Superior temporal gyrus (tissue), 1 donor: Measurements from ENCODE around the gene PCDHGC3.
A peak's percentile ranks its signal among the peaks of the same experiment; 100 is the strongest.

ENCODE experiments used
- DNase-seq: peaks from one replicate; pipeline ENCODE4 v3.0.0-alpha.2; 2016; ENCODE audit errors: extremely low spot score

The PCDHGC3 gene

DNA sequence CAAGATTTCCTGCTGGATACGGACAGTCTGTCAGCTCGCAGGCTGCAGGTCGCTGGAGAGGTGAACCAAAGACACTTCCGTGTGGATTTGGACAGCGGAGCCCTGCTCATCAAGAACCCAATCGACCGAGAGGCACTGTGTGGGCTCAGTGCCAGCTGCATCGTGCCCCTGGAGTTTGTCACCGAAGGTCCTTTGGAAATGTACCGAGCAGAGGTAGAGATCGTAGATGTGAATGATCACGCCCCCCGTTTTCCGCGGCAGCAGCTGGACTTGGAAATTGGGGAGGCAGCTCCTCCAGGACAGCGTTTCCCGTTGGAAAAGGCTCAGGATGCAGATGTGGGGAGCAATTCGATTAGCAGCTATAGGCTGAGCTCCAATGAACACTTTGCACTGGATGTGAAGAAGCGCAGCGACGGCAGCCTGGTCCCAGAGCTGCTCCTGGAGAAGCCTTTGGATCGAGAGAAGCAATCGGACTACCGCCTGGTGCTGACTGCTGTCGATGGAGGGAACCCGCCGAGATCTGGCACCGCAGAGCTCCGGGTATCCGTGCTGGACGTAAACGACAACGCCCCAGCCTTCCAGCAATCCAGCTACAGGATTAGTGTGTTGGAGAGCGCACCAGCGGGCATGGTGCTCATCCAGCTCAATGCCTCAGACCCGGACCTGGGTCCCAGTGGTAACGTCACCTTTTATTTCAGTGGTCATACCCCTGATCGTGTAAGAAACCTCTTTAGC lies 9.7 kb downstream of the PCDHGC3 start:
- no peak for DNase-seq

DNA sequence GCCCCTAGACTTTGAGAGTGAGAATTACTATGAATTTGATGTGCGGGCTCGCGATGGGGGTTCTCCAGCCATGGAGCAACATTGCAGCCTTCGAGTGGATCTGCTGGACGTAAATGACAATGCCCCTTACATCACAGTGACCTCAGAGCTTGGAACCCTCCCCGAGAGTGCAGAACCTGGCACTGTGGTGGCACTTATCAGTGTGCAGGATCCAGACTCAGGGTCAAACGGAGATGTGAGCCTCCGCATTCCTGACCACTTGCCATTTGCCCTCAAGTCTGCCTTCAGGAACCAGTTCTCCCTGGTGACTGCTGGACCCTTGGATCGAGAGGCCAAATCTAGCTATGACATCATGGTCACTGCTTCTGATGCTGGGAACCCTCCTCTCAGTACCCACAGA lies 10.3 kb downstream of the PCDHGC3 start:
- DNase-seq: no peak

DNA sequence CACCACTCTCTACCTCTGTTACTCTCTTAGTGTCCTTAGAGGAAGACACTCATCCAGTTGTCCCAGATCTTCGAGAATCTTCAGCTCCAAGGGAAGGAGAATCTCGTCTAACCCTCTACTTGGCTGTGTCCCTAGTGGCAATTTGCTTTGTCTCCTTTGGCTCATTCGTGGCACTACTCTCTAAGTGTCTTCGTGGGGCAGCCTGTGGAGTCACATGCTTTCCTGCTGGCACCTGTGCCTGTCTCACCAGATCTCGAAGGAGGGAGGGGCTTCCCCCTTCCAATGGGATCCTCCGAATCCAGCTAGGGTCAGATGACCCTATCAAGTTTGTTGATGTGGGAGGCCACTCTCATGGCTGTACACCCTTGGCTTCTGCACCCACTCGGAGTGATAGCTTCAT lies 11.4 kb downstream of the PCDHGC3 start:
- DNase-seq: no peak

DNA sequence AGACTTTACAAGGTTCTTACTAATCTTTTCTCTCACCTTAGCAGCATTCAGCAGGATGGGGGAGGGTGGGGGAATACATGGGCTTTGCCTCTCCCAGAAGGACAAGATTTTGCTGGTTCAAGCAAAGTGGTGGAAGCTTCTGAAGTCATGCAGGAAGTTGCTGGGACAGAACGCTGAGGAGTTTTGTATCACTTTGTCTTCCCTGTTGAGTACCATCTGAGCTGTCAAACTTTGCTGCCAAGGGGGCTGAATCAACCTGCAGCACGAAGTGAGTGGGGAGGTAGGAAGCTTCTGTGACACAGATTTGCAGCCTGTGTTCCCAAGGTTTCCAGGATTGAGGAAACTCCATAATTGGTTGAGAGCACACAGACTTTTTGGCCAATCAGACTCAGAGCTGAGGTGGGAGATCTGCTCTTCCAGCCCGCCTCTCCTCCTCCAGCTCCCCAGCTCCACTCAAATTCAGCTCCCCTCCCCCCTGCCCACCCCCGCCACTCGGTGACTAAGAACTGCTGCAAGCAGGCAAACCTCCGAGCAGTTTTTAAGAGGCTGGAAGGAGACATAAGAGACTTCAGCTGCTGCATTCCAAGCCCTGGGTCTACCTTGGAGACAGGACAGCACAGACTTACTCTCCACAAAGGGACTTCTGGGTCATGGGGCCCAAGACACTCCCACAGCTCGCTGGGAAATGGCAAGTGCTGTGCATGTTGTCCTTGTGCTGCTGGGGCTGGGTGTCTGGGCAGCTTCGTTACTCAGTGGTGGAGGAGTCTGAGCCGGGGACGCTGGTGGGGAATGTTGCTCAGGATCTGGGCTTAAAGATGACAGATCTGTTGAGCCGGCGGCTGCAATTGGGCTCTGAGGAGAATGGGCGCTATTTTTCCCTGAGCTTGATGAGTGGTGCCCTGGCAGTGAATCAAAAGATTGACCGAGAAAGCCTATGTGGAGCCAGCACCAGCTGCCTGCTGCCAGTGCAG lies 13.1 kb downstream of the PCDHGC3 start, which contains the start of gene PCDHGC5:
TSS of gene PCDHGC5 (plus strand) at position 491 of the 971 bp plus-strand sequence. CDS start at position 651, 160 bp downstream.
- DNase-seq: peak; percentile 78

DNA sequence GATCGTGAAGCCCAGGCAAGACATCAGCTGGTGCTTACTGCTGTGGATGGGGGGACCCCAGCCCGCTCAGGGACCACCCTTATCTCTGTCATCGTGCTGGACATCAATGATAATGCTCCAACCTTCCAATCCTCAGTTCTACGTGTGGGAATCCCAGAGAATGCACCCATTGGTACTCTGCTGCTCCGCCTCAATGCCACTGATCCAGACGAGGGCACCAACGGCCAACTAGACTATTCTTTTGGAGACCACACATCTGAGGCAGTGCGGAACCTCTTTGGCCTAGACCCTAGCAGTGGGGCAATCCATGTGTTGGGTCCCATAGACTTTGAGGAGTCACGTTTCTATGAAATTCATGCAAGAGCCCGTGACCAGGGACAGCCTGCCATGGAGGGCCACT lies 14.1 kb downstream of the PCDHGC3 start:
- no peak for DNase-seq

DNA sequence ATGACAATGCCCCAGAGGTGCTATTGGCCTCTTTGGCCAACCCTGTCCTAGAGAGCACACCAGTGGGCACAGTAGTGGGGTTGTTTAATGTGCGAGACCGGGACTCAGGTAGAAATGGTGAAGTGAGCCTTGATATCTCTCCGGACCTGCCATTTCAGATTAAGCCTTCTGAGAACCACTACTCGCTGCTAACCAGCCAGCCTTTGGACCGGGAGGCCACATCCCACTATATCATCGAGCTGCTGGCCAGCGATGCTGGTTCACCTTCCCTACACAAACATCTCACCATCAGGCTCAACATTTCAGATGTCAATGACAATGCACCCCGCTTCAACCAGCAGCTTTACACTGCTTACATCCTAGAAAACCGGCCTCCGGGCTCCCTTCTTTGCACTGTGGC lies 14.5 kb downstream of the PCDHGC3 start:
- no peak for DNase-seq

DNA sequence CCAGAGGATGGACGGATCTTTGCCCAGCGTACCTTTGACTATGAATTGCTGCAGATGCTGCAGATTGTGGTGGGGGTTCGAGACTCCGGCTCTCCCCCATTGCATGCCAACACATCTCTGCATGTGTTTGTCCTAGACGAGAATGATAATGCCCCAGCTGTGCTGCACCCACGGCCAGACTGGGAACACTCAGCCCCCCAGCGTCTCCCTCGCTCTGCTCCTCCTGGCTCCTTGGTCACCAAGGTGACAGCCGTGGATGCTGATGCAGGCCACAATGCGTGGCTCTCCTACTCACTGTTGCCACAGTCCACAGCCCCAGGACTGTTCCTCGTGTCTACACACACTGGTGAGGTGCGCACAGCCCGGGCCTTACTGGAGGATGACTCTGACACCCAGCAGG lies 15.0 kb downstream of the PCDHGC3 start:
- DNase-seq: no peak

DNA sequence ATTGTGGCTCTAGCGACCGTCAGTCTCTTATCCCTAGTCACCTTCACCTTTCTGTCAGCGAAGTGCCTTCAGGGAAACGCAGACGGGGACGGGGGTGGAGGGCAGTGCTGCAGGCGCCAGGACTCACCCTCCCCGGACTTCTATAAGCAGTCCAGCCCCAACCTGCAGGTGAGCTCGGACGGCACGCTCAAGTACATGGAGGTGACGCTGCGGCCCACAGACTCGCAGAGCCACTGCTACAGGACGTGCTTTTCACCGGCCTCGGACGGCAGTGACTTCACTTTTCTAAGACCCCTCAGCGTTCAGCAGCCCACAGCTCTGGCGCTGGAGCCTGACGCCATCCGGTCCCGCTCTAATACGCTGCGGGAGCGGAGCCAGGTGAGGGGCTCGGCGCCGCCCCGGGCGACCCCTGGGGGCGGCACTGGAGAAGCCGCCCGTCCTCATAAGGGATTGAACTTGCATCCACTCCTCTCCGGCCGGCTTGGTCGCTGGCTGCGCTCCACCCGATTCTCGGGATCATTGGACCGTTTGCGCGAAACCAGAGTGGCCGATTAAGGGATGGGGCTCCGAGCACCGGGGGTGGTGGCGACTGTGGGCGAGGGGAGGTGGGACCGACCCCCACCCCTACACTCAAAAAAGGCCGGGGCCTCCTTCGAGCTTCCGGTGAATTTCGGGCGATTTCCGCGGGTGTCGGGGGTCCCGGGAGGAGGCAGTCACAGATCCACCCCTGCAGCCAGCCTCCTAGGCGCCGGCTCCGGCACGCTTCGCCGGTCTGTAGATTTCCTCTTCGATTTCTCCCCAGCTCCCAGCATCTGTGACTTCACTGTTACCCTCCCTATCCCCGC lies 15.8 kb downstream of the PCDHGC3 start:
- DNase-seq: no peak

DNA sequence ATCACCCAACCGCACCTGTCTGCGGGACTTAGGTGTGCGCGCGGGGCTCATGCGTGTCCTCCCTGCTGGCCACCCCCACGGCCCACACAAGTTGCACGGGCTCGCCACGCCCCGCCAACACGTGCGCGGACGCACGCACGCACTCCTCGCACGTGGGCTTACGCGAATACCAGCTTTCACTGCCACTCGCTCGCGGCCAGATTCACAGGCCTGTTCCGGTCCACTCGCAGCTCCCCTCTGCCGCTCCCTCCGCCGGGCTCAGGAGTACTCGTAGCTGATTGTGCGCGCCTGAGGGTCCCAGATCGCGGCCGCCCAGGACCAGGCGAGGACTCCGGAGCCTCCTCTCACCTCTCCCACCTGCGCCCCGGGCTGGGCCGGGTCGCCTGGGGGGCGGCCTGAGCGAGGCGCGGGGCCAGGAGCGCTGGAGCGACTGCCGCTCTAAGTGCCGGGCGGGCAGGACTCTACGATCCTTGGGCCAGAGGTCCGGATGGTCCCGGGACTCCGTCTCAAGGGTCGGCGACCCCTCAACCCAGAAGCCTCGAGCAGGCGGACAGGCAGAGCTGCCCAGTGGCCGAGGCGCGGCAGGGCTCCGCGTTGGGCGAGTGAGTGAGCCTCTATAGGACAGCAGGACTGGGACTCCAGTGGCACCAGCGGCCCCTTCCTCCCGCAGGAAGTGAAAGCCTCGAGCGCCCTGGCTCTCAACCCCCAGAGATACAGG lies 16.6 kb downstream of the PCDHGC3 start:
- DNase-seq: no peak

DNA sequence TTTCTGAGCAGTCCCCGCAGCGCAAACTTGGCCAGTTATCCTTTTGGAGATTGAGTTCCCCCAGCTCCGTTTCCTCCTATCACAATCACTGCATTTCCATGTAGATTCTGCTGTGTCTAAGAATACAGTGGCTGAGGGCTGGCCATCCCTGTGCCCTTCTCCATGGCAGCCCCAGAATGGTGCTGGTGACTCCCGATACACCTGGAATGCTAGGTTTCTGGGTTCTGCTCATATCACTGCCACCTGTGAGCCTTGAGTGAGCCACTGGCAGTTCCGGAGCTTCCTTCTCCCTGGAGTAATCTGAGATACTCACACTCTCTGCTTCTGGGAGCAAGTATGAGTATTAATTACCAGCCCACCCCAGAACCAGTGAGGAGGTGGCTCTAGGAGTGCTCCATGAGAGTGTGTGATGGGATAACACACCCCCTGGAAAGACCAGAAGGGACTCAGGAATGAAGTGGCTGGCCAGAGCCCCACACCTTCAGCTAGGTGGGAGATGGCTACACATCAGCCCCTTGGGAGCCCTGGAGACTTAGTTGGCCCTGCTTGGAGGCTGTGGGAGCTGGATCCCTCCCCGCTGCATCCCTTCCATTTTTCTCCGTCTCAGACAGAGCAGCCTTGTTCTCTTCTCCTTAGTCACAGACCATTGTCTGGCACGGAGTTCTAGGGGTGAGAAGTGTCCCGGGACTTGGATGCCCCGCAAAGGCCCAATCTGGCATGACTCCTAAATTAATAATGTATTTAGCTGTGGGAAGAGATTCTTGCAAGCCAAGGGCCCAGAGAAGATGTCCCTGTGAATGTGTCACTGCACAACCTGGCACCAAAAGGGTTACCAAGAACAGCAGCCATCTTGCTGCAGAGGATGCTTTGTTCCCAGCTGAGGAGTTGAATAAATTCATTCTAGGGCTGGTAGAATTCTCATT lies 18.0 kb downstream of the PCDHGC3 start:
- DNase-seq: peak; percentile 67

DNA sequence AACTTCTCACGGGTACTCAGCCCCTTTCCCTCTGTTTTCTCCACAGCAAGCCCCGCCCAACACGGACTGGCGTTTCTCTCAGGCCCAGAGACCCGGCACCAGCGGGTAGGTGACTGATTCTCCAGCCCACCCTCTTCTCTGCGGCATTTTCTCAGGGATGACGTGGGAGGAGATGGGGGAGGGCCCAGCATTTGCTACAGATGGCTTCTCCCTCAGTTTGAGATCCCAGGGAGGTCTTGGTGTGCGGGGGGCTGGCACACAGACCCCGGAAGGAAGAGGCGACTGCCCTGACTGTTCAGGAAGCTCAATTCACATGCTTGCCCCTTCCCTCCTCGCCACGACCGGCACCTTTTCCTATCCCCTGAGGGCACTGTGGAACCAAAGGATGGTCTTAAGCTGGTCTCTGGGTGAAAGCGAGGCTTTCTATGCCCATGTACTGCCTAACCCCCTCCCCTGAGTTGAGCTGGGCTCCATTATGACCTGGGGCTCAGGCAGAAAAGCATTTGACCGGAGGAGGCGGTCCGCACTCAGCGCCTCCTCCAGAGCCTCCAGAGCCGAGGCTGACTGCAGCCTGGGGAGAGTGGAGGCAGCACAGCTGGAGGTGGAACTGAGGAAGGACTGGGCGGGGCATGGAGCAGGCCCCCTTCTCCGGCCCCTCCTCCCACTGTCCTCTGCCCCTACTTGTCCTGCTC lies 19.1 kb downstream of the PCDHGC3 start:
- no peak for DNase-seq

DNA sequence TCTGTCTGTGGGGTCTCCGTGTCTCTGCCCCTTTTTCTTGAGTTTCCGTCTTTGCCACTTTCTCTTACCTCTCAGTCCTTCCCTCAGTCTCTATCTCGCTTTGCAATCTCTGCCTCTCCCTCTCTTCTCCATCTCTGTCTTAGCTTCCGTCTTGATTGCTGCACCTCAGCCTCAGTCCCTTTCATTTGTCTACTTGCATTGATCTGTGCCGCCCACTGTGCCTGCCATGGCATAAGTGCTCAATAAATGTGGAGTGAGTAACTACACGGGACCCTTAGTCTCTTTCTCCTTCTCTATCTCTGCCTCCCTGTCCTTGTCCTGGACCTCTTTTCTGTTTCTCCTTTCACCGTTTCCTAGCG lies 19.7 kb downstream of the PCDHGC3 start:
- no peak for DNase-seq

DNA sequence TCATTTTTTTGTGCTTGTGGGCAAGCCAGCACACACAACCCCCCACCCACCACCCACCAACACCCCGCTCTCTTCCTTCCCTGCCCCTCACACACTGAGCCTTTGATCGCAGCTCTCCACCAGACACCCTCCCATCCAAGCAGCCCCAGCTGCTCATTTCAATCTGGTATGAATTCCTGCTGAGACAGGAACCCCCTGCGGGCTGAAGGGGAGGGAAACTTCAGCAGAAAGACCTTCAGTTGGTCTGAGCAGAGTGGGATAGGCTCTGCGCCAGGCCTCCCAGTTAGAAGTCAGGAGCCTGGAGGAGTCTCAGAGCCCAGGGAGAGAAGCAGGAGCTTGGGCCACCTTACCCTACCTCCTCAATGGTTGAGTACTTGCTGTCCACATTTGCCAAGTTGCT lies 20.3 kb downstream of the PCDHGC3 start:
- DNase-seq: no peak

DNA sequence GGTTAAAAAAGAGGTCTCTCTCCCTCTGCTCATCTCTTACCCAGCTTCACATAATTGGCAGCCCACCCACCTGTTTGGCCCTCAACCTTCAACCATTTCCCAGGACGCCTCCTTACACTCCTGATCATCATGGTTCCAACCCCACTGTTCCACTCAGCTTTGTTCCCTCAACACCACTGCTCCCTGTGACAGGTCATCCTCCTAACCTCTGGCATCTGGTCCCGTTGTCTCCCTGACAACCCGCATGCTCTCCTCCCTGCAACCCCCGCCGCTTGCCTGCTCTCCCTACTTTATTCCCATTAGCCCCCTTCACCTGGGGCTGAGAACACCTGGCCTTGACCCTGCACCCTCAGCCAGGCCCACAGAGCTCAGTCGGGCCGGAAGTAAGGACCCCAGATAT lies 26.0 kb downstream of the PCDHGC3 start:
- DNase-seq: no peak

DNA sequence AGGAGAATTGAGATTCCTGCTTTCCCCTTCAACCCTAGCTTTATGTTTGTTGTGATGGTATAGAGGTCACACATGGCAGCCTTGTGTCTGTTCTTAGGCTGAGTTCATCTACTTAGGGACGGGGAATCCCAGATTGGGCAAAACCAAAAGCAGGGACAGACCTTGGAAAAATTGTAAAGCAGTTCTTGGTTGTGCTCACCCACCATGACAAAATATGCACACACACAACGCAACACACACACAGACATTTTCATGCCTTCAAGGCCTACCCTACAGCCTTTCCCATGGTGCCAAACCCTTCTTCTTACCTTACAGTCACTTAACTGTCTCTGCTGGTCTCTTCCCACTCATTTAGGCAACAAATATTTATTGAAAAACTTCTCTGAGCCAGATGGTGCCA lies 27.9 kb downstream of the PCDHGC3 start:
- no peak for DNase-seq

DNA sequence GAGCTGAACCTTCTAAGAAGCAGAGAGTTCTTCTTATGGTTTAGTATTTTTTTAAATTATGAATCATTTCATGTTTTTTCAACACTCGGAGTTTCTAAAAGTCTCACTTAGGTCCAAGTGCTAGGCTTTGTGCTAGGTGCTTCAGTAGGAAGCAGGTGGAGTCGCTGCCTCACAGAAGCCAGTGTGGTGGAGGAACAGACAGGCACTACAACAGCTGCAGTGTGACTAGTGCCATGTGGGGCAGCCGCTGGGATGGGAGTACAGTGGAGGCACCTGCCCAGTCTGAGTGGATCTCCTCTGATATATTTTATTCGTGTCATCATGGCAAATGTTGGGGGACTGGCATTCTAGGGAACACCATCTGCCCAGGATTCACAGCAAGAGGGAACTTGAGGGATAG lies 28.4 kb downstream of the PCDHGC3 start:
- no peak for DNase-seq

DNA sequence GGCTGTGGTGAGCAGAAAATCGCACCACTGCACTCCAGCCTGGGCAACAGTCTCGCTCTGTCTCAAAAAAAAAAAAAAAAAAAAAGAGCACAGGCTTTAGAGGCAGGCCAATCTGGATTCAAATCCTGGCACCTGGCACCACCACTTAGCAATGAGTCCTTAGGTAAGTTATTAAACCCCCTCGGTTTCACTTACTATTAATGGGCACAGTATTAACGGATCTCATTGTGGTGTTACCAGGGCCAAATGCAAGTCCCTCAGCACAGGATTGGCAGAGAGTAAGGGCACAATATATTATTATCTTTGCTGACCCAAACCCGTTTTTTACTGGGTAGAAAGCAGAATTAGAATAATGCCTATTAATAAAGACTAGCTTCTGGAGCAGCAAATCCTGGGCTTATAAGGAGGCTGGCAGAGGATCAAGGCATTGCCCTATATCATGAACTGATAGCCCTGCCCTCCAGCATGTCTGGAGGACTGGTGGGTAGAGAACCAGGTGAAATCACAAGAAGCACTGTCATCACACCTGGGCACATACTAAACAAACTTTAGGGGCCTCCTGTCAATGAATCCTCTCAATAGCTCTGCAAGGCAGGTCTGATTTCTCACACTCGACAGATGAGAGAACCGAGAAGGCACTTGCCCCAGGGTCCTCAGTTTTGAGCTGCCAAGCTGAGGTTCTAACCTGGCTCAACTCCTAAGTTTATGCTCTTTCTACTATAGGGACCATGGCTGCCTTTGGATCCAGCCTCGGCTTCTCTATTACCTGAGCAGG lies 30.8 kb downstream of the PCDHGC3 start:
- no peak for DNase-seq

DNA sequence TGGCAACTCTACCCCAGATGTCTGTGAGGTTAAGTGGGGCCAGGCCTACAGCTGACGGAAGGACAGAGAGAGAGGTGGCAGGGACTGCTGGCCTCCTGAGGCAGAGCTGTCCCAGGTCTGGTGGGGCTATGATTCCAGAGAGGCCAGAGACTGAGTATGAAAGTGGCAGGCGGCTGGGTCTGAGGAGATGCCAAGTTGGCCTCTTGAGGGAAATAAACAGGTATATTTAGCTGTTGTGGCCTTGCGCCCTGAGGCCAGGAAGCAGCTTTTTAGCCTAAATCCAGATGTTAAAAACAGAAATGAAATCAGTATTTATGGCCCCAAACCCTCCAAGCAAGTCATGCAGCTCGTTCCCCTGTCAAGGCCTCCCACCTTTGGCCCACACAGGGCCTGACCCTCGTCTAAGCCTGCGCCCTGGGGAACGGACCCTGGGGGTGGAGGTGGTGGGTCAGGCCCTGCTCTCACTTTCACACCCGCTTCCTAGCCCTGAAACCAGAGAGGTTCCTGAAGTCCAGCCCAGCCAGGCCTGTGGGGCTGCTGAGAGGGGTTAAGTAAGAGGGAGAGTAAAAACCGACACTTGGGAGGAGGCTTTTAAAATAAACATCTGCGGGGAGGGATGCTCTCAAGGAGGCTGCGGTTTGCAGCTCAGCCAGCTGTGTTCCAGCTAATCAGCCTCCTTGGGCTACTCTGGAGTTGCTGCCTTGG lies 31.8 kb downstream of the PCDHGC3 start:
- DNase-seq: no peak
